OCI-LY3 (cell line): Measurements from ENCODE around the gene FHL2.

Source experiments
- H2AFZ ChIP-seq: fragments of 200-600, 300-600 bp; shearing (Covaris generic); 2 replicates; pipeline ENCODE4 v1.6.0; 2014; ENCODE audit warnings: antibody characterized with exemption, low read depth, low read length
- H3K27ac ChIP-seq: fragments of 200-600, 300-600 bp; sonication (generic); 2 replicates; pipeline ENCODE4 v1.5.1; 2014; ENCODE audit warnings: mild to moderate bottlenecking, low read length, moderate library complexity, mixed read lengths
- H3K27me3 ChIP-seq: fragments of 200-600, 300-600 bp; sonication (generic); 2 replicates; pipeline ENCODE4 v1.6.1; 2014; ENCODE audit warnings: low read depth, low read length, mixed read lengths
- H3K36me3 ChIP-seq: fragments of 200-600, 300-600 bp; sonication (generic); replicated peaks from 2 replicates; pipeline ENCODE3; 2014; ENCODE audit warnings: low read depth, low read length, mixed read lengths
- H3K4me1 ChIP-seq: fragments of 300-600, 200-600 bp; sonication (generic); 2 replicates; pipeline ENCODE4 v1.6.1; 2014; ENCODE audit warnings: low read length, mixed read lengths
- H3K4me2 ChIP-seq: fragments of 200-600, 300-600 bp; sonication (generic); 2 replicates; pipeline ENCODE4 v1.6.1; 2014; ENCODE audit warnings: low read length, mixed read lengths
- H3K4me3 ChIP-seq: fragments of 300-600, 200-600 bp; sonication (generic); 2 replicates; pipeline ENCODE4 v1.5.1; 2014; ENCODE audit warnings: antibody characterized with exemption, mild to moderate bottlenecking, low read length, moderate library complexity
- H3K79me2 ChIP-seq: fragments of 300-600, 200-600 bp; shearing (Covaris generic); 2 replicates; pipeline ENCODE4 v1.6.1; 2014; ENCODE audit warnings: mild to moderate bottlenecking, low read length, mixed read lengths
- H3K9ac ChIP-seq: fragments of 300-600, 200-600 bp; shearing (Covaris generic); 2 replicates; pipeline ENCODE4 v1.6.0; 2014; ENCODE audit warnings: mild to moderate bottlenecking, low read length, moderate library complexity
- H3K9me3 ChIP-seq: fragments of 200-600, 300-600 bp; shearing (Covaris generic); 2 replicates; pipeline ENCODE4 v1.6.1; 2014; ENCODE audit warnings: low read length, mixed read lengths; ENCODE audit not compliant: insufficient read depth
- H4K20me1 ChIP-seq: fragments of 200-600, 300-600 bp; sonication (generic); 2 replicates; pipeline ENCODE4 v1.6.1; 2016; ENCODE audit warnings: low read length, mixed read lengths; ENCODE audit not compliant: insufficient read depth
- CTCF ChIP-seq: fragments of 200-600, 300-600 bp; sonication (generic); IDR thresholded peaks from 2 replicates; pipeline ENCODE4 v1.5.1; 2014; ENCODE audit warnings: antibody characterized with exemption, low read length, low read depth
- EZH2phosphoT487 ChIP-seq: fragments of 200-600 bp; shearing (Covaris generic); IDR thresholded peaks from 2 replicates; pipeline ENCODE4 v1.6.1; 2018; ENCODE audit warnings: antibody characterized with exemption, mixed run types, low read depth

FHL2 gene

GRCh38 chr2:105398336-105399206, at the start of gene FHL2:
Gene FHL2, minus strand, starts transcription at chr2:105399051. Its CDS starts 12,535 bp downstream, at chr2:105386516.
- no peak within 1 kb of the TSS for H2AFZ ChIP-seq
- no peaks in the 10 kb centered on the region for H3K36me3 ChIP-seq
- H3K27ac ChIP-seq = peak within 1 kb of the TSS; percentile 28
- no peaks in the 10 kb centered on the region; the same call in 1 of the 2 replicates for H3K27me3 ChIP-seq
- no peaks in the 10 kb centered on the region for H4K20me1 ChIP-seq
- no peaks in the 10 kb centered on the region for H3K4me1 ChIP-seq
- peaks cover 24% of the 10 kb centered on the region for H3K79me2 ChIP-seq
- no peaks in the 10 kb centered on the region for H3K9me3 ChIP-seq
- H3K4me2 ChIP-seq = peak within 1 kb of the TSS; percentile 46
- H3K9ac ChIP-seq = peak within 1 kb of the TSS; percentile 90
- peak within 1 kb of the TSS; percentile 93 for H3K4me3 ChIP-seq
- TF ChIP-seq CTCF = peak; percentile 11; the same call in 1 of the 2 replicates
- TF ChIP-seq EZH2phosphoT487 = no peak

- Histone ChIP-seq H3K36me3 (no peaks in the 10 kb centered on the region), H4K20me1 (no peaks in the 10 kb centered on the region), H3K79me2 (no peaks in the 10 kb centered on the region), H3K27ac (no peak overlapping the region), H3K9ac (no peak overlapping the region), H3K27me3 (0 out of 2 replicates have a peak, but pooled peaks cover 3% of the 10 kb centered on the region), H3K4me1 (no peaks in the 10 kb centered on the region), H3K4me3 (no peak overlapping the region), H2AFZ (no peak overlapping the region), H3K9me3 (no peaks in the 10 kb centered on the region), H3K4me2 (no peak overlapping the region)
- no peak for TF ChIP-seq CTCF
- no peak for TF ChIP-seq EZH2phosphoT487
These were observed 48.6 kb upstream of the FHL2 start for GRCh38 chr2:105447476-105447875.

GRCh38 chr2:105446501-105446900, 47.6 kb upstream of the FHL2 start:
- Histone ChIP-seq H3K9ac (no peak overlapping the region), H3K27me3 (0 out of 2 replicates have a peak, but pooled peaks cover 3% of the 10 kb centered on the region), H3K9me3 (no peaks in the 10 kb centered on the region), H4K20me1 (no peaks in the 10 kb centered on the region), H3K79me2 (no peaks in the 10 kb centered on the region), H2AFZ (no peak overlapping the region), H3K36me3 (no peaks in the 10 kb centered on the region), H3K4me1 (no peaks in the 10 kb centered on the region), H3K27ac (no peak overlapping the region), H3K4me3 (no peak overlapping the region), H3K4me2 (no peak overlapping the region)
- TF ChIP-seq CTCF = no peak
- no peak for TF ChIP-seq EZH2phosphoT487

- H3K79me2 ChIP-seq = no peaks in the 10 kb centered on the region
- H3K36me3 ChIP-seq = no peaks in the 10 kb centered on the region
- H3K9me3 ChIP-seq = no peaks in the 10 kb centered on the region
- H4K20me1 ChIP-seq = no peaks in the 10 kb centered on the region
- H3K4me2 ChIP-seq = no peak overlapping the region
- H3K27ac ChIP-seq = no peak overlapping the region
- no peak overlapping the region for H2AFZ ChIP-seq
- H3K9ac ChIP-seq = no peak overlapping the region
- TF ChIP-seq CTCF (no peak), EZH2phosphoT487 (no peak)
- no peak overlapping the region for H3K4me3 ChIP-seq
- no peaks in the 10 kb centered on the region for H3K4me1 ChIP-seq
- 0 out of 2 replicates have a peak, but pooled peaks cover 3% of the 10 kb centered on the region for H3K27me3 ChIP-seq
These were observed 47.1 kb upstream of the FHL2 start for GRCh38 chr2:105445976-105446375.
